GM10248 (cell line): ENCODE results near the gene C15orf40.
A peak's percentile ranks its signal among the peaks of the same experiment; 100 is the strongest.
"Not testable (repeated sequence)": the region's sequence is repeated elsewhere in the genome, so short reads cannot be mapped to it uniquely, and the experiment has no call there.

Experiments
- CTCF ChIA-PET: fragments of 300-600 bp; sonication (Branson Sonifier 250); formaldehyde crosslinking; extraction: SDS; loops from one replicate; lab custom pipeline; 2021; ENCODE audit warnings: antibody characterized with exemption; lab: Yijun Ruan, JAX
- POLR2A ChIA-PET: fragments of 350-650 bp; sonication (Branson Sonifier 250); formaldehyde crosslinking; extraction: SDS; loops from one replicate; lab custom pipeline; 2020; ENCODE audit warnings: antibody characterized with exemption; lab: Yijun Ruan, JAX
- DNase-seq: peaks from one replicate; pipeline ENCODE4 v3.0.0; 2012; ENCODE audit errors: extremely low spot score
- CTCF ChIP-seq: IDR thresholded peaks from 2 replicates; pipeline ENCODE4 v1.5.1; 2012; ENCODE audit warnings: mild to moderate bottlenecking, low read depth; ENCODE audit errors: extremely low read depth, missing control alignments, control extremely low read depth

Gene C15orf40

GRCh38 chr15:83014205-83014653, 2.8 kb upstream of the C15orf40 start:
- CTCF ChIA-PET: interaction anchor here (1.9 to 7.8 kb wide), 2 partner anchors 13 to 483 kb away, joined by 7 to 74 read pairs; no protein-coding TSS in a partner anchor

GRCh38 chr15:83012636-83013035, 1.2 kb upstream of the C15orf40 start:
- ChIA-PET CTCF (interaction anchor here (0.9 to 7.8 kb wide), 10 partner anchors 10 to 482 kb away, joined by 3 to 74 read pairs (median 6); partner anchors contain the start of gene RAMAC), POLR2A (no interaction called here)
- TF ChIP-seq CTCF: no peak
- DNase-seq: no peak

More at GRCh38 chr15:83014205-83014653, 2.8 kb upstream of the C15orf40 start:
- DNase-seq: no peak
- POLR2A ChIA-PET: interaction anchor here (0.6 kb wide), 1 partner anchor 74 kb away, joined by 3 read pairs; no protein-coding TSS in a partner anchor
- TF ChIP-seq CTCF: no peak

GRCh38 chr15:83012076-83012426, 612 bp upstream of the C15orf40 start:
- DNase-seq: no peak
- POLR2A ChIA-PET: no interaction called here
- CTCF ChIA-PET: interaction anchor here (0.7 to 7.8 kb wide), 20 partner anchors 10 to 433 kb away, joined by 3 to 74 read pairs (median 3); partner anchors contain the start of genes BTBD1 and RAMAC
- TF ChIP-seq CTCF: no peak

- ChIA-PET POLR2A (no interaction called here), CTCF (interaction anchor here (0.6 to 7.8 kb wide), 36 partner anchors 9 to 599 kb away, joined by 3 to 74 read pairs (median 4); partner anchors contain the start of genes BTBD1 and RAMAC)
- TF ChIP-seq CTCF: peak; percentile 93
- DNase-seq: peak; percentile 83
Measured at GRCh38 chr15:83010709-83011270, 649 bp downstream of the C15orf40 start.

GRCh38 chr15:83000672-83001031, 10.8 kb downstream of the C15orf40 start:
- POLR2A ChIA-PET: interaction anchor here (0.6 kb wide), 1 partner anchor 145 kb away, joined by 3 read pairs; no protein-coding TSS in a partner anchor
- CTCF ChIA-PET: interaction anchor here (0.9 to 5.9 kb wide), 12 partner anchors 12 to 469 kb away, joined by 3 to 74 read pairs (median 8); partner anchors contain the start of genes C15orf40, RAMAC and RPS17
- DNase-seq: not testable (repeated sequence)

GRCh38 chr15:82999905-83000671, 11.4 kb downstream of the C15orf40 start:
- ChIA-PET CTCF (interaction anchor here (0.7 to 5.9 kb wide), 18 partner anchors 12 to 473 kb away, joined by 3 to 74 read pairs (median 4); partner anchors contain the start of genes C15orf40, RAMAC and RPS17), POLR2A (interaction anchor here (0.6 kb wide), 1 partner anchor 145 kb away, joined by 3 read pairs; no protein-coding TSS in a partner anchor)
- TF ChIP-seq CTCF: peak; percentile 53
- DNase-seq: peak; percentile 61

GRCh38 chr15:82999426-82999825, 12.0 kb downstream of the C15orf40 start:
- ChIA-PET POLR2A (no interaction called here), CTCF (interaction anchor here (0.7 to 5.9 kb wide), 16 partner anchors 13 to 472 kb away, joined by 3 to 74 read pairs (median 4); partner anchors contain the start of genes C15orf40, RAMAC and RPS17)
- TF ChIP-seq CTCF: no peak
- no peak for DNase-seq
